HUES48 (cell line): ENCODE results near the gene PCLO.

Experiments
- H3K27ac ChIP-seq: one replicate; pipeline ENCODE4 v1.7.0; 2013; ENCODE audit warnings: low read depth, low read length, inconsistent platforms
- H3K27me3 ChIP-seq: 2 replicates; pipeline ENCODE4 v1.6.1; 2013; ENCODE audit warnings: mild to moderate bottlenecking, low read length; ENCODE audit not compliant: control insufficient read depth, insufficient read depth
- H3K36me3 ChIP-seq: 2 replicates; pipeline ENCODE4 v1.6.1; 2013; ENCODE audit warnings: low read length; ENCODE audit not compliant: control insufficient read depth, insufficient read depth
- H3K4me1 ChIP-seq: 2 replicates; pipeline ENCODE4 v1.6.1; 2013; ENCODE audit warnings: mild to moderate bottlenecking, low read length; ENCODE audit not compliant: control insufficient read depth, insufficient read depth
- H3K4me3 ChIP-seq: 2 replicates; pipeline ENCODE4 v1.5.1; 2013; ENCODE audit warnings: mild to moderate bottlenecking, low read depth, low read length
- H3K9ac ChIP-seq: 2 replicates; pipeline ENCODE4 v1.6.1; 2013; ENCODE audit warnings: mild to moderate bottlenecking, low read depth, low read length, moderate library complexity
- H3K9me3 ChIP-seq: 2 replicates; pipeline ENCODE4 v1.6.1; 2013; ENCODE audit warnings: low read length; ENCODE audit not compliant: control insufficient read depth, insufficient read depth

The PCLO gene

GRCh38 chr7:83014546-83014945 is 148.1 kb downstream of the PCLO start:
- no peak overlapping the region for H3K27ac ChIP-seq
- H3K36me3 ChIP-seq: no peaks in the 10 kb centered on the region
- H3K4me1 ChIP-seq: no peaks in the 10 kb centered on the region
- no peaks in the 10 kb centered on the region for H3K27me3 ChIP-seq
- no peak overlapping the region for H3K4me3 ChIP-seq
- no peaks in the 10 kb centered on the region for H3K9me3 ChIP-seq
- no peak overlapping the region for H3K9ac ChIP-seq

DNA sequence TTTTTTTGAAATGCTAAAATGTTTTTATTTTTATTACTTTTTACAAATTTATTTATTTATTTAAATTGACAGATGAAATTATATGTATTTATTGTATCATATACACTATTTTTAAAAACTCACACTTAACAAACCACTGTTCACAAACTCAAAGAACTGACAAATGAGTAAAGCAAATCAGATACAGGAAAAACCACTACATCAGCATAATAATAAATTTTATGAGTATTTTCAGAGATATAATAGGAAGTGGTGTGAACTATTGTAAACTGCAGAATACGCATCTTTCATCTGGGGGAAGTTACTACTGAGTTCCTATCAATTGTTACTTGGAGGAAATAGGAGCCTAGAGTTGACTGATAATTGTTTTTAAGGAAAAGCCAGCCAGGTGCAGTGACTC is 150.7 kb downstream of the PCLO start:
- Histone ChIP-seq H3K4me3 (no peak overlapping the region), H3K9me3 (no peaks in the 10 kb centered on the region), H3K27me3 (no peaks in the 10 kb centered on the region), H3K9ac (no peak overlapping the region), H3K4me1 (no peaks in the 10 kb centered on the region), H3K36me3 (no peaks in the 10 kb centered on the region), H3K27ac (no peak overlapping the region)

GRCh38 chr7:83005410-83005809 is 157.3 kb downstream of the PCLO start:
- H3K9ac ChIP-seq: no peak overlapping the region
- no peak overlapping the region for H3K27ac ChIP-seq
- no peak overlapping the region for H3K4me3 ChIP-seq
- H3K27me3 ChIP-seq: no peaks in the 10 kb centered on the region
- H3K4me1 ChIP-seq: no peaks in the 10 kb centered on the region
- H3K36me3 ChIP-seq: no peaks in the 10 kb centered on the region
- H3K9me3 ChIP-seq: peaks cover 2% of the 10 kb centered on the region; the same call in 1 of the 2 replicates

DNA sequence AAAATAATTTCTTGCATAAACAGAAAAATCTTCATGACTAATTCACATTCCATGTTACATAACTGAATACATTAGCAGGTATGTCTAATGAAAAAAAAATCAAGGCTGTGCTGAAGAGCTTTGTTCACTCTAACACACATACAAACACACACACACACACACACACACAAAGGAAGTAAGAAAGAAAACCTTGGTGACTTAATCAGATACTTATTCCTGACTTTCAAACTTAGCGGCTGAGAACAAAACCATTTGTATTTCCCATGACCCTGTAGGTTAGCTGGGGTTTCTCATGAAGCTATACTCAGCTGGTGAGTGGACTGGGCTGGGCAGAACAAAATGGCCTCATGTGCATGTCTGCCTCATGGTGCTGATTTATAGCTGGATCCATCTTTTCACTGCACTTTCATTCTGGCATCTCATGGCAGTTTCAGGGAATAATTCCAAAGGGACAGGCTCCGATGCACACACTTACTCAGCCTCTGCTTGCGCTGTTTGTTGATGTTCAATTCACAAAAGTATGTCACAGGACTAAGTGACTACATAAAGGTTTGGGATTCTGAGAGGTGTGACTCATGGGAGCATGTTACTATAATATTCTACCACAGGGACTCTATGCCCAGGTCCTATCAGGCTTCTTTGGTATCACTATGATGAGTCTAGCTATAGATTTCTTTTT is 161.2 kb downstream of the PCLO start:
- no peaks in the 10 kb centered on the region for H3K4me1 ChIP-seq
- H3K9ac ChIP-seq: no peak overlapping the region
- no peaks in the 10 kb centered on the region for H3K36me3 ChIP-seq
- no peak overlapping the region for H3K27ac ChIP-seq
- peaks cover 5% of the 10 kb centered on the region; the same call in 1 of the 2 replicates for H3K9me3 ChIP-seq
- no peaks in the 10 kb centered on the region for H3K27me3 ChIP-seq
- no peak overlapping the region for H3K4me3 ChIP-seq

DNA sequence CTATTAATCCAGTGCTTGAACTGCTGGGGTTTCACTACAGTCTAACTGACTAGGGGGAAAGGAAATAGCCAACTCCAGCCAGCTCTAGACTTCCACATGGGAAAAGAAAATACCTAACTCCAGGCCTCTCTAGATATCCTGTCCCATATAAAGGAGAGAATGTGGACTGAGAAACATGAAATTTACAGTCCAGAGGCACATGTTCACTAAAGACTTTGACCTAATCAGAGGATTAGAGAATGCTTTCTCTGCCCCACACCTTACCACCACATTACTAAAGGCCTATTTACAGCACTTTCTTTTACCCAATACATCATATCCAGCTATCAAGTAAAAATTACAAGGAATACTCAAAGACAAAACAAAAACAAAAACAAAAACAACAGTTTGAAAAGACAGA is 164.2 kb downstream of the PCLO start:
- Histone ChIP-seq H3K9ac (no peak overlapping the region), H3K4me1 (no peaks in the 10 kb centered on the region), H3K27ac (no peak overlapping the region), H3K4me3 (no peak overlapping the region), H3K9me3 (peaks cover 5% of the 10 kb centered on the region; the same call in 1 of the 2 replicates), H3K36me3 (no peaks in the 10 kb centered on the region), H3K27me3 (no peaks in the 10 kb centered on the region)

- Histone ChIP-seq H3K27ac (no peak overlapping the region), H3K36me3 (no peaks in the 10 kb centered on the region), H3K4me3 (no peak overlapping the region), H3K9me3 (no peaks in the 10 kb centered on the region), H3K9ac (no peak overlapping the region), H3K27me3 (no peaks in the 10 kb centered on the region), H3K4me1 (0 out of 2 replicates have a peak, but pooled peaks cover 4% of the 10 kb centered on the region)
Observed at GRCh38 chr7:82985144-82985802, 177.4 kb downstream of the PCLO start.

DNA sequence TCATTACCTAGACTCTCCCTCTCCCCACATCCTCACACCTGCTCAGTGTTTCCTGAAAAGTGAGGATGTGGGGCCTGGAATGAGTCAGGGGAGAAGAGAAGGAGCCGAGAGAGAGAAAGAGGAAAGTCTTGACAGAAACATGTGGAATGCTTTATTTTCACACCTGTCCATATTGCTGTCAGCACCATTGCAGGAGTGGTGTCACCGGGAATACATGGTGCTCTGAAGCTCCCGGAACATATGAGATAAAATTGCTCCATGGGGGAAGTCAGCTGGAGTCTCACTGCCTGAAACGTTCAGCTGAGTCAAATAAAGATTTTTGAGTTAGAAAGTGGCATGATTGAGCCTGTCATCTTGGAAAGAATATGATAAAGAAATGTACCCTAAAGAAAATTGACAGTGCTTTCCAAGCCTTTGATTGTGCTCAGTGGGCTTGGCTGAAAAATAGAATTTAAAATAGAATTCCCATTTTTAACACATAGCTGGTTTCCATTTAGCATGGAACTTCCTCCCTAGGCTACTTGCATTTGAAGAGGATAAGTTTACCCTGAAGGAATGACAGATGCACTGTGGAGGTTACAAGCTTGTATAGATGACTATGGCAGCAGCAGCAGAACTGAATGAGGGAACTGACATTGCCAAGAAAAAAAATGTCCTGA is 182.4 kb downstream of the PCLO start:
- Histone ChIP-seq H3K9ac (no peak overlapping the region), H3K9me3 (no peaks in the 10 kb centered on the region), H3K27ac (no peak overlapping the region), H3K4me3 (no peak overlapping the region), H3K27me3 (no peaks in the 10 kb centered on the region), H3K4me1 (0 out of 2 replicates have a peak, but pooled peaks cover 6% of the 10 kb centered on the region), H3K36me3 (no peaks in the 10 kb centered on the region)

- Histone ChIP-seq H3K4me3 (no peak overlapping the region), H3K9me3 (no peaks in the 10 kb centered on the region), H3K36me3 (no peaks in the 10 kb centered on the region), H3K9ac (no peak overlapping the region), H3K4me1 (0 out of 2 replicates have a peak, but pooled peaks cover 6% of the 10 kb centered on the region), H3K27ac (no peak overlapping the region), H3K27me3 (no peaks in the 10 kb centered on the region)
Observed at GRCh38 chr7:82975811-82976468, 186.7 kb downstream of the PCLO start.

DNA sequence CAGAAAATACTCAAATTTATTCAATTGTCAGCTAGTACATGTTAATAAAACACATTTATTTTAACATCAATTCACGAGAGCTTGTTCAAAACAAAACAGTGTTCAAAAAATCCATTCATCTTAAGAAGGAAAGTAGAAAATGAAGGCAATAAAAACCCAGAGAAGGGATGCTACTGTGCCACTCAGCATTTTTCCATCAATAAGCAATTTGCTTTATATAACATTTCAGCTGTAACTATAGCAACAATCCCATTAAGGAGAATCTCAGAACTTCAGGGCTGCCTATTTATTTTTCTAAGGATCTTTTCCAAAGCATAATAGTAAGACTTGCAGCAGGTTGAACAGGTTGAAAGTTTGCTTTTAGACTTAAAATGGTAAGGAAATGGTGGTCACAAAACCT is 190.5 kb downstream of the PCLO start:
- H3K4me3 ChIP-seq: no peak overlapping the region
- H3K27me3 ChIP-seq: no peaks in the 10 kb centered on the region
- H3K4me1 ChIP-seq: no peaks in the 10 kb centered on the region
- H3K27ac ChIP-seq: no peak overlapping the region
- no peaks in the 10 kb centered on the region for H3K9me3 ChIP-seq
- H3K9ac ChIP-seq: no peak overlapping the region
- H3K36me3 ChIP-seq: no peaks in the 10 kb centered on the region

GRCh38 chr7:82965088-82966036 is 197.3 kb downstream of the PCLO start:
- Histone ChIP-seq H3K27me3 (no peaks in the 10 kb centered on the region), H3K9me3 (no peaks in the 10 kb centered on the region), H3K27ac (no peak overlapping the region), H3K4me1 (no peaks in the 10 kb centered on the region), H3K36me3 (no peaks in the 10 kb centered on the region), H3K4me3 (no peak overlapping the region), H3K9ac (no peak overlapping the region)
